SK-N-MC (cell line): ENCODE results near the gene ADAMTS17.

Experiments
- DNase-seq: peaks from one replicate; pipeline ENCODE4 v3.0.0-alpha.2; 2011; ENCODE audit warnings: low read depth, low spot score
- H3K27ac ChIP-seq: fragments of 200-600 bp; sonication (generic); 2 replicates; pipeline ENCODE4 v1.5.1; 2016; ENCODE audit warnings: mixed run types
- H3K36me3 ChIP-seq: fragments of 200-600 bp; sonication (generic); 2 replicates; pipeline ENCODE4 v1.6.1; 2017; ENCODE audit warnings: antibody characterized with exemption, low read length, mixed read lengths; ENCODE audit not compliant: insufficient read depth
- H3K4me3 ChIP-seq: fragments of 200-600 bp; sonication (generic); 2 replicates; pipeline ENCODE4 v1.5.1; 2016
- H3K9ac ChIP-seq: fragments of 200-600 bp; sonication (generic); 2 replicates; pipeline ENCODE4 v1.8.0; 2017; ENCODE audit warnings: mixed run types, mixed read lengths; ENCODE audit not compliant: insufficient read length
- H3K9me3 ChIP-seq: fragments of 200-600 bp; sonication (generic); 2 replicates; pipeline ENCODE4 v1.6.1; 2017; ENCODE audit warnings: low read depth, mild to moderate bottlenecking, antibody characterized with exemption, low read length, moderate library complexity, mixed read lengths
- EZH2 ChIP-seq: fragments of 200-600 bp; sonication (generic); IDR thresholded peaks from one replicate; pipeline ENCODE4 v1.6.1; 2017; ENCODE audit warnings: antibody characterized with exemption
- FOXP2 ChIP-seq: optimal IDR thresholded peaks from 2 replicates; pipeline ENCODE3; 2011; ENCODE audit warnings: mild to moderate bottlenecking, moderate library complexity; ENCODE audit not compliant: insufficient read depth; ENCODE audit errors: extremely low read length, control extremely low read depth
- POLR2AphosphoS5 ChIP-seq: IDR thresholded peaks from 2 replicates; pipeline ENCODE4 v1.6.1; 2012; ENCODE audit warnings: mild to moderate bottlenecking, low read depth, low read length, borderline replicate concordance

ADAMTS17 gene

DNA sequence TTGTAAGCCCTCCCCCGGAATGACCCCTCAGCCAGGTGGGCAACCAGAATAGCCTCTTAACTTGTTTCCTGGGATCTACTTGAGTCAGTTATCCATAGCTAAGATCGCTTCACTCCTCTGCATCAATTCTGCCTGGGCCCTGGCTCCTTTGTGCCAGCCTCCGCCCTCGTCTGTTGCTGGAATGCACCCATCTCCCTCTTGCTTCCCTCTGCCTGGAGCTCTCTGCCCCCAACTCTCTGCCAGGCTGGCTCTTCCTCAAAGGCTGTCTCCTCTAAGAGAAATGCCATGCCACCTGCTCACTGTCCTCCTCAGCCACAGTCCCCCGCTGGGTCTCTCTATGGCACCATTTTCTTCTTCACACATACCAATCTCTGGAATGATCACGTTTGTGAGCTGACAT is 240.8 kb downstream of the ADAMTS17 start:
- Histone ChIP-seq H3K36me3 (no peaks in the 10 kb centered on the region), H3K4me3 (no peak overlapping the region), H3K9ac (no peak overlapping the region), H3K9me3 (no peaks in the 10 kb centered on the region), H3K27ac (no peak overlapping the region)
- no peak for DNase-seq
- TF ChIP-seq FOXP2 = no peak
- no peak for TF ChIP-seq POLR2AphosphoS5
- TF ChIP-seq EZH2 = no peak

DNA sequence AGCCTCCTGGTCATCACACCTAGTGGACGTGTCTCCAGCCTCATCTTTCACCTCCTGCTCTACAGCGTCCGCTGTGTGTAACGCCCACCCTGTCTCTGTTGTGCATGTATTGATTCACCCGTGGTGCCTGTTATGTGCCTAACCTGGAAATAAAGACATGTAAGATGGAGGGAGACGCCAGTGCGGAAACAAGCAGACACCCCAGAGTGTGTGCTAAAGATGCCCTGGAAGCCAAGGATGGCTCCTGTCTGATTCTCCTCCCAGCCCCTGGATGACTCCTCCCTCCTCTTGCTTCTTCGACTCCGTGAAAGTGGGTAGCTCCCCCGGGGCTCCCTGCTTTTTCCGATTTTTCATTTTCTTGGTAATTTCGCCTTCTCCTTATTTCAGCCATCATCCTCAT is 241.8 kb downstream of the ADAMTS17 start:
- Histone ChIP-seq H3K36me3 (no peaks in the 10 kb centered on the region), H3K27ac (no peak overlapping the region), H3K9me3 (no peaks in the 10 kb centered on the region), H3K4me3 (no peak overlapping the region), H3K9ac (no peak overlapping the region)
- no peak for DNase-seq
- TF ChIP-seq FOXP2 (no peak), POLR2AphosphoS5 (no peak), EZH2 (no peak)

DNA sequence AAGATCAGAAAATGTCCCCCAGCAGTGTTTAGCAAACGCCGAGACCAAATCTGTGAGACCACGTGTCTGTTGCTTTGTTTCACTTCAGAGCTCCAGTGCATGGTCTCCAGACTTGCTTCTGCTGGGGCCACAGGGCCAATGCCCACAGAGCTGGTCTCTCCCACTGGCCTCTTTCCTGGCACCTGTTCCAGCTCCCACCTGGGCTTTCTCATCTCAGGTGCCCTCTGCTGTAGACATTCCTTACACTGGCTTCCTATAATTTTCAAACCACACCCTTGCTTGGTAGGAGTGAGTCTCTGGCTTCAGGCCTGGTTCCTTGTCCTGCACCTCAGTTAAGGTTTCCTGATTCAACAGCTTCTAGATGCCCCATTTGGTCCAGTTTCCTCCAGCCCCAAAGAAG is 243.1 kb downstream of the ADAMTS17 start:
- Histone ChIP-seq H3K9me3 (no peaks in the 10 kb centered on the region), H3K27ac (no peak overlapping the region), H3K36me3 (no peaks in the 10 kb centered on the region), H3K9ac (no peak overlapping the region), H3K4me3 (no peak overlapping the region)
- no peak for DNase-seq
- no peak for TF ChIP-seq EZH2
- TF ChIP-seq FOXP2 = no peak

DNA sequence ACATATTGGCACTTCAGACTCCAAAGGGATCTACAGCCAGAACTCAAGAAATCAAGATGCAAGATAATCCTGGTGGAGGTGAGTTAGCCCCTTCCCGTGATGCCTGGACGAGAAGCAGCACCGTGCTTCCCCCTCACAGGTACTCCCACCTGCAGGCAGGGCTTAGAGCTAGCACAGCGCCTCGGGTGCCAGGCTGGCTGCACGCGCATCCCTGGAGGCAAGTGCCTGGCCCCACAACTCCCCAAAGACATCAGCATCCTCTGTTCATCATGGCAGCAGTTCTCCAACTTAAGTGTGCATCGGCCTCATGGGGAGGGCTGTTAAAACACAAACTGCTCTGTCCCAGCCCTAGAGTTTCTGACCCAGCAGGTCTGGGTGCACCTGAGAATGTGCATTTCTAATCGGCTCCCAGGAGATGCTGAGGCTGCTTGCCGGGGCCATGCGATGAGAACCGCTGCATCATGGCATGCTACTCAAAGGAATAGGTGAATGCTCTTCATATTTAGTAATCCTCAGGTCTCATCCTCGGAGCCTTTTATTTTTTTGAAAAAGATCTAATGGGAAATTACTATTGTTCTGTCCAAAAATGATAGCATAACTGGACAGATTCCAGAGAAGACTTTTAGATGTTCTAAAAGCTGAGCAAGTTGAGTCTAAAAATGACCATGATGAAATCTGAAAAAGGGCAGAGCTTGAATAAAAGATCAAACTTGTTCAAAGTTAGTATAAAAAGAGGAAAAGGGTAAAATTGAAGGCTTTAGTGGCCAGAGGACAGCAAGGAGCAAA is 244.2 kb downstream of the ADAMTS17 start:
- TF ChIP-seq FOXP2 (no peak), POLR2AphosphoS5 (no peak), EZH2 (no peak)
- no peak overlapping the region for H3K27ac ChIP-seq
- no peak overlapping the region for H3K4me3 ChIP-seq
- H3K9ac ChIP-seq = no peak overlapping the region
- H3K36me3 ChIP-seq = no peaks in the 10 kb centered on the region
- no peak for DNase-seq
- H3K9me3 ChIP-seq = no peaks in the 10 kb centered on the region

DNA sequence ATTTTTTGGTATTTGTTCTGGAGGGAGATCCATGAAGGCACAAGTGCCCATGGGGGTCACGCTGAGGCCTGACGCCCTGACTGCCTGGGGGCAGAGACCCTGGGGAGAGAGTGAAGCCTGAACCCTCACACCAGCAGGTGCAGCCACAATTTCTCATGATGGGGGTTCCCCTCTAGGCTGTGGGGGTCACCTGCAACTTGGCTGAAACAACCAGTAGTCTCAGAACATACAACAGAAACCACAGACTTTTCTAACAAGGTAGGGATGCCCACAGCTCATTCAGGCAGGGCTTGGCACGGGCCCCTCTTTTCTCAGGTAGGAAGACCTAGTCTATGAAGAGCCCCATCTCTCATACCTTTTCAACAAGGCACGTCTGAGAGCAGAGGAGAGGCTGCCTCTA is 245.1 kb downstream of the ADAMTS17 start:
- DNase-seq = no peak
- Histone ChIP-seq H3K27ac (no peak overlapping the region), H3K4me3 (no peak overlapping the region), H3K9ac (no peak overlapping the region), H3K9me3 (no peaks in the 10 kb centered on the region), H3K36me3 (no peaks in the 10 kb centered on the region)
- TF ChIP-seq EZH2 = no peak
- no peak for TF ChIP-seq POLR2AphosphoS5
- no peak for TF ChIP-seq FOXP2

DNA sequence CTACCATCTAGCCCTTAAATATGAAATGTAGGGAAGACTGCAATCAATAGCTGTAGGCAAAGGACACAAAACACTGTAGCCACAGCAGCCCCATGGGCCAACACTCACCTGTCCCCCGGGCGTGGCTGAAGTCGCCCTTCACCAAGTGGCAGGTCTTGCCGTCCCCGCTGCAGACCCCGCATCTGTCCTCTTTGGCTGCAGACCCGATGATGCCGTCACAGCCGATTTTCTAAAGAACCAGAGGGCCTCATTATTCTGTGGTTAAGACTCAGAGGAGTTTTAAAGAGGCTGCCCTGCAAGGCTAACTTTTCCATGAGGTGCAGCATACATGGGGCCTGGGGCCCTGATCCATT is 245.6 kb downstream of the ADAMTS17 start:
- DNase-seq = no peak
- H3K36me3 ChIP-seq = no peaks in the 10 kb centered on the region
- no peak overlapping the region for H3K9ac ChIP-seq
- no peak overlapping the region for H3K27ac ChIP-seq
- H3K9me3 ChIP-seq = no peaks in the 10 kb centered on the region
- H3K4me3 ChIP-seq = no peak overlapping the region
- TF ChIP-seq POLR2AphosphoS5 = no peak
- TF ChIP-seq EZH2 = no peak
- TF ChIP-seq FOXP2 = no peak

DNA sequence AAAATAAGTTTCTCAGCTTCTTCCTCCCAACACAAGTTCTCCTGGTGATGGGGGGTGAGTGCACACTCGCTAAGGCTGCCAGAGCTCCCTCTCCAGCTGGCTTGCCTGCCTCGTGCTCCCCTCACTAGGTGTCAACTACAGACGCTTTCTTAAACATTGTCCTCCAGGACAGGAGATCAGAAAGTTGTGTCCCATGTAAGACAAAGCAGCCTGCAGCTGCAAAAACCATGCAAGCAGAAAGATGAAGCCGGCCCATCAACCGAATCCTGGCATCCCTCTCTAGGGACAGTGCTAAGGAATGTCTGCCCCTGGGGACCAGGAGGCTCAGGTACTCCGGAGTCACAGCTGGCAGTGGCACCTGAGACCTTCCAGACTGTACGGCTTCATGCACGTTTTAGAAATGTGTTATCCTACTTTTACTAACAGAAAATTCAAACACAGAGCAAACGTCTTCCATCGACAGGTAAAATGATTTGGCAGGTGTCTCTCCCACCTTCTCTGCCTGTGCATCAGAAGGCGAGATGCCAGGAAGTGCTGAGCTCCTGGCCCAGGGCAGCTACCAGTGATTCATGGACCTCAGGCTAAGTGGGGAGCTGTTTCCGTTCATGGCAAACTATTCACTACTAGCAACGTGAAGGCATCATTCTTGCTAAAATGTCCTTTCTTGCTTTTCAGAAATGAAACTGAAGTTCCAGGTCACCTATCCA is 246.1 kb downstream of the ADAMTS17 start:
- H3K9ac ChIP-seq = no peak overlapping the region
- no peak overlapping the region for H3K27ac ChIP-seq
- no peaks in the 10 kb centered on the region for H3K36me3 ChIP-seq

DNA sequence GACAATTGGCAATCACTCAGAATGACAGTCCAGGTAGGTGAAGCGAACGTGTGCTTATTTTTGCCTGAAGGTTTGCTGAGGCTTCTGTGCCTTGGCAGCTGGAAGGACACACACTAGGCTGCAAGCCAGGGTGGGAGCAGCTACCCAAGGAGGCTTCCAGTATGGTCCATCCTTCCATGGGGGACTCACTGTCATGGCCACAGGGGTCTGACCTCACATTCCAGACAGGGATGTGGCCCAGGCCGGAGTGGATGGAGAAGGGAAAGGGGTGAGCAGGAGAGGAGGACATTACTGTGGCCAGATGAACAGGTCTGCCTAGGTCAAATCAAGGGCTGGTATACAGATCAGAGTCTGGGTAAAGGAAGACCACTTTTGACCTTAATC is 247.7 kb downstream of the ADAMTS17 start:
- no peak for TF ChIP-seq POLR2AphosphoS5
- no peak for TF ChIP-seq EZH2
- no peak for TF ChIP-seq FOXP2
- no peak for DNase-seq
- no peak overlapping the region for H3K9ac ChIP-seq
- H3K4me3 ChIP-seq = no peak overlapping the region
- H3K36me3 ChIP-seq = no peaks in the 10 kb centered on the region
- H3K9me3 ChIP-seq = no peaks in the 10 kb centered on the region
- H3K27ac ChIP-seq = no peak overlapping the region

More for the DNA sequence above, 246.1 kb downstream of the ADAMTS17 start:
- DNase-seq = no peak
- no peaks in the 10 kb centered on the region for H3K9me3 ChIP-seq
- TF ChIP-seq EZH2 (no peak), POLR2AphosphoS5 (no peak), FOXP2 (no peak)
- no peak overlapping the region for H3K4me3 ChIP-seq
